GM19043 (cell line): Measurements from ENCODE around the gene EPHA8.

ENCODE experiments used
- ATAC-seq: cut with Tn5 transposase; IDR thresholded peaks from one replicate; pipeline ENCODE4 v1.9.1; 2021; ENCODE audit warnings: low read depth; ENCODE audit not compliant: unreplicated experiment

EPHA8 gene

DNA sequence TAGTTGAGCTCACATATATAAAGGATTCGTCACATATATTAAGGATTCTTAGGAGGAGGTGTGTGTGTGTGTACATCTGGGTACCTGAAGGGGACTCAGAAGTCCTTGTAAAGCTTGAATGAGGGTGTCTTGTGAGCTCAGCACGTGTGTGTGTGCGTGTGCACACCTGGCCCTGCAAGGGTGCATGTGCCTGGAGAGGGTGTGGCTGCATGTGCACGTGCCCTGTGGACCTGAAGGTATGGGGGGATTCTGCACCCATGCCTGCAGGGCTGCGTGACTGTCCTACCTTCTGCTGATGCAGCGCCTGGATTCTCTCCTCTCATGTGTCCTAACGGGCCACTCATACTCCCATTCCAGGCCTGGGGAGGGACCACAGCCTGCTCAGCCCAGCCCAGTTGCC, 24.0 kb downstream of the EPHA8 start:
- ATAC-seq: no peak

DNA sequence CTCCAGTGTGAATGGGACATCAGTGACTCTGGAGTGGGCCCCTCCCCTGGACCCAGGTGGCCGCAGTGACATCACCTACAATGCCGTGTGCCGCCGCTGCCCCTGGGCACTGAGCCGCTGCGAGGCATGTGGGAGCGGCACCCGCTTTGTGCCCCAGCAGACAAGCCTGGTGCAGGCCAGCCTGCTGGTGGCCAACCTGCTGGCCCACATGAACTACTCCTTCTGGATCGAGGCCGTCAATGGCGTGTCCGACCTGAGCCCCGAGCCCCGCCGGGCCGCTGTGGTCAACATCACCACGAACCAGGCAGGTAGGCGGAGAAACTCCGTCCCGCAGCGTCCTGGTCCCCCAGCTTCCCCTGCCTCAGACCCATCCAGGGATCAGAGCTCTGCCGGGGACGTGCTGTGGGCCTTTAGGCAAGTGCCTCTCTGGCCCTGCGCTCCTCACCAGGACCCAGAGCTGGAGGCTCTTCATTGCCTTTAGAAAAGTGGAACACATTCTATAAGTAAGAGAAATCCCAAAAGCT, 25.7 kb downstream of the EPHA8 start:
- no peak for ATAC-seq

DNA sequence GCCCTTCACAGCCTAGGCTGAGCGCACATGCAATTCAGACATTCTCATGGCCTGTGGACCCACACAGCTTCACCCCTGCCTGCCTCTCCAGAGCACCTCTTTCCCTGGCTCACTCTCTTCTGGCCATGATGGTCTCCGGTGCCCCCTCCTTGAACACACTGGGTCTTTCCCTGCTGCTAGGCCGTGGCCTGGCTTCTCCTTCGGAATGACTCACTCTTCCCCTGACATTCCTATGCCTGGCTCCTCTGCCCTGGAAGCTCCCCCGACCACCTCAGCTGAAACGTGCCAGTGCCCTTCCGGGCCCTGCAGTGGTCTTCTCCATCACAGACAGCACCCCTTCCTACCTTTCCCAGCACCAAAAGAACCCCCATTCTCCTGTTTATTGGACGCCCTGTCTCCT, 28.3 kb downstream of the EPHA8 start:
- ATAC-seq: no peak

DNA sequence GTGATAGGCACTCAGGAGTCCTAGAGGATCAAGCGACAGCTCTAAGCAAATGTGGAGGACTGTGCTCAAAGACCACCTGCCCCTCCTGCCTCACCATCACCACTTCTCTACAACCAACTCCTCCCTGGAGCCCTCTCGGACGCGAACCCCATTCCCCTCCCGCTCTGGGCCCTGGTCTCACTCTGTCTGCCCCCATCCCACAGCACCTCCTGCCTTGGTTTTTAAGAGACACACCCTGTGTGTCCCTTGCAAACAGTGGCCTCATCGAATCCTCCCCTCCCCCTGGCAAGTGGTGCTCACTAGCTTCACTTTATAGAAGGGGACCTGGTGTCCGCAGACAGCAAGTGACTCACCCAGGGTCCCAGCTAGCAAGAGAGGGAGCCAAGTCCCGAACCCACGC, 28.8 kb downstream of the EPHA8 start:
- no peak for ATAC-seq

DNA sequence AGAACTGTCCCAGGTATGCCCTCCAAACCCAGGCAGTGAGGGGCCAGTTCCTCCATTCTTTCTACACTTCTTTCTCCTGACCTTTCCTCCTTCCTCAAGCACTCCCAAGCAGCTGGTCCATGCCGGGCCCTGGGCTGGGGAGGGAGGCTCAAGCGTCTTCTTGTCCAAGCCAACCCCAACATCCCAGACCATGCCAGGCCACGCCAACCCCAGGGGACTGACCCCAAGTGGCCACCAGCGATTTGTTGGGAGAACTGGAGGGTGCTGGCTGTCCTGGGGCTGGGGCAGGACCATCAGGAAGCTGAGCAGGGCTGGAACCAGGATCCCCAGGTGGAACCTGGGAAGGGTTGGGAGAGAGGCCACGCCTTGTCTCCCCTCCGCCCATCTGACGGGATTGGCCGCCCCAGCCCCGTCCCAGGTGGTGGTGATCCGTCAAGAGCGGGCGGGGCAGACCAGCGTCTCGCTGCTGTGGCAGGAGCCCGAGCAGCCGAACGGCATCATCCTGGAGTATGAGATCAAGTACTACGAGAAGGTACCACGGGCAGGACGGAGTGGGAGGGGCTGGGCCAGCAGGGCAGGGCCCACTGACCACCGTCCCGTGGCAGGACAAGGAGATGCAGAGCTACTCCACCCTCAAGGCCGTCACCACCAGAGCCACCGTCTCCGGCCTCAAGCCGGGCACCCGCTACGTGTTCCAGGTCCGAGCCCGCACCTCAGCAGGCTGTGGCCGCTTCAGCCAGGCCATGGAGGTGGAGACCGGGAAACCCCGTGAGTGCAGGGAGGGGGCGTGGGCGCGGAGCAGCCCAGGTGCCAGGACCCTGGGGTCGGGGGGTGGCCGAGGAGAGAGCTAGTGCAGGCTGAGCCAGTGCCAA, 29.9 kb downstream of the EPHA8 start:
- ATAC-seq: no peak

DNA sequence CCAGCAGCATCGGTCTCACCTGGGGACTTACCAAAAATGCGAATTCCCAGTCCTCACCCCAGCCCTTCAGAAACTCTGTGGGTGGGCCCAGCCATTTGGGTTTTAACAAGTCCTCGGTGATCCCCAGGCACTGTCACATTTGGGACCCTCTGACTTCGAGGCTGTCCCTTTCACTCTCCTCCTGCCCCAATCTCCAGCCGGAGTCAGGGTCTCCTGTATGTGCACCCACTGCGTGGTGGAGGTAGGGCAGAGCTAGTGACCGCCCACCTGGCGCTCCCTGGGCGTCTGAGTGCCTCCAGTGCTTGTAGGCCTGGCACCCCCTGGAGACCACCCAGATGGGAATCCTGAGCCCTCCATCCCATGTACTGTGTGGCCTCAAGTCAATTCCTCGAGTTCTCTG, 31.1 kb downstream of the EPHA8 start:
- no peak for ATAC-seq

DNA sequence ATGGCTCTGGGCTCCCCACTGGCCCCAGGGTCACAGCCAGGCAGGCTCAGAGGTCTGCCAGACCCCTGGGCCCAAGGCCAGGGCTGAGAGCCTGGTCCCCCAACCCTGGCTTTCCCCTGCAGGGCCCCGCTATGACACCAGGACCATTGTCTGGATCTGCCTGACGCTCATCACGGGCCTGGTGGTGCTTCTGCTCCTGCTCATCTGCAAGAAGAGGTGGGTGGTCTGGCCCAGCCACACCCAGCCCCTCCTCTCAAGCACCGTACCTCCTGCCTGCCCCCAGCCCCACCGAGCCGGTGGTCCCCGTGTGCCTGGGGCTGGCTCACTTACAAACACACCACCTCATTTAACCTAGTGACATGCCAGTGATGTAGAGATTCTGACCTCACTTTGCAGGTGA, 31.8 kb downstream of the EPHA8 start:
- no peak for ATAC-seq

DNA sequence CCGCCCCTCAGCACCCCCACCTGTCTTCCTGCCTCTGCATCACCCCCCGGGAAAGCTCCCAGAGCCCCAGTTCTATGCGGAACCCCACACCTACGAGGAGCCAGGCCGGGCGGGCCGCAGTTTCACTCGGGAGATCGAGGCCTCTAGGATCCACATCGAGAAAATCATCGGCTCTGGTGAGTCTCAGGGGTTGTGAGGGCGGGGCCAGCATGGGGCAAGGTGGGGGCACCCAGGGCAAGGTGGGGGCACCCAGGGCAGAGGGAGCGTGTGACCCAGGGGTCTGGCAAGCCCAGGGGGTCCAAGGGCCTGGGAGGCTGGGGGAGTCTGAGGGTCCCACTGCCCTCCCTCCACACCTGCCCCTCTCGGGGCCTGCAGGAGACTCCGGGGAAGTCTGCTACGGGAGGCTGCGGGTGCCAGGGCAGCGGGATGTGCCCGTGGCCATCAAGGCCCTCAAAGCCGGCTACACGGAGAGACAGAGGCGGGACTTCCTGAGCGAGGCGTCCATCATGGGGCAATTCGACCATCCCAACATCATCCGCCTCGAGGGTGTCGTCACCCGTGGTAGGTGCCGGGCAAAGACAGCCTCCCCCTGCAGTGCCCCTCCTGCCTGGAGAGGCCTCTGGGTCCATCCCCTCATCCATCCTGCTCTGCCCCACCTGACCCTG, 34.1 kb downstream of the EPHA8 start:
- ATAC-seq: no peak

DNA sequence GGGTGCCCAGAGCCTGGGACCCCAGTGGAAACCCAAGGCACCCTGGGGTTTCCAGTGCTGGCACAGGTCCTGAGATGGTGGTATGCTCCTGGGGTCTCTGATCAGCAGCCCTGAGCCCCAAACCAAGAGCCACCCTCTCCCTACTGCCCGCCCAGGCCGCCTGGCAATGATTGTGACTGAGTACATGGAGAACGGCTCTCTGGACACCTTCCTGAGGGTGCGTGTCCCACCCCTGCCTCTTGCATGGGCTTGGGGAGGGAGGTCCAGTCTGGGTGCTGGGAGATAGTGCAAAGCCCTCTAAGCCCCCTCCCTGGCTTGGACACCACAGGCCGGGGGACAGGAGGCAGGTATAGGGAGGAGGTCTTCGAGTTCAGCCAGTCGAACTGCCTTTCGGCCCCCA, 34.7 kb downstream of the EPHA8 start:
- ATAC-seq: no peak

DNA sequence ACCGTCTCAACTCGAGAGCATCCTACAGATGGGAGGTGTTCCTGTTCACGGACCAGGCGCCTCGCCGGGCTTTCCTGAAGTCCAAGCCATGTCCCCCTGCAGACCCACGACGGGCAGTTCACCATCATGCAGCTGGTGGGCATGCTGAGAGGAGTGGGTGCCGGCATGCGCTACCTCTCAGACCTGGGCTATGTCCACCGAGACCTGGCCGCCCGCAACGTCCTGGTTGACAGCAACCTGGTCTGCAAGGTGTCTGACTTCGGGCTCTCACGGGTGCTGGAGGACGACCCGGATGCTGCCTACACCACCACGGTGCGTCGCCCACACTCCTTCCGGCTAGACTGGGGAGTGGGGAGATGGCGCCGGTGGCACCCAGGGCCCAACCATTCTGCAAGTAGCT, 35.4 kb downstream of the EPHA8 start:
- ATAC-seq: no peak

DNA sequence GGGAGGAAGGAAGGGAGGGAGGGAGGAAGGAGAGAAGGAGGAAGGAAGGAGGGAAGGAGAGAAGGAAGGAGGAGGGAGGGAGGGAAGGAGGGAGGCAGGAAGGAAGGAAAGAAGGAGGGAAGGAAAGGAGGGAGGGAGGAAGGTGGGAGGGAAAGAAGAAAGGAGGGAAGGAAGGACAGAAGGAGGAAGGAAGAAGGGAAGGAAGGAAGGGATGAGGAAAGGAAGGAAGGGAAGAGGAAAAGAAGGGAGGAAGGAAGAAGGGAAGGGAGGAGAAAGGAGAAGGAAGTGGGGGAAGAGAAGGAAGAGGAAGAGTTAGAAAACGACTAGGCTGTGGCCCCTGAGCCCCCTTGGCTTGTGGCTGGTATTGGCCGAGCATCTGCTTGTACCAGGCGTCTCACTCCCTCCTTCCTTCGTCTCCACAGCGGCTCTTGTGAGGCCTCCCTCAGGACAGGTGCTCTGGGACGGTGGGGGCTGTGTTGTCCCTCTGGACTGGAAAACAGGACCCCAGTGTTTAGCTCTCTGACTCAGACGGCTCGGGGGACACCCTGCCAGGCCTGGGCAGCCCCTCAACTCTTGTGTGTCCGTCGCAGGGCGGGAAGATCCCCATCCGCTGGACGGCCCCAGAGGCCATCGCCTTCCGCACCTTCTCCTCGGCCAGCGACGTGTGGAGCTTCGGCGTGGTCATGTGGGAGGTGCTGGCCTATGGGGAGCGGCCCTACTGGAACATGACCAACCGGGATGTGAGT, 37.0 kb downstream of the EPHA8 start:
- no peak for ATAC-seq

DNA sequence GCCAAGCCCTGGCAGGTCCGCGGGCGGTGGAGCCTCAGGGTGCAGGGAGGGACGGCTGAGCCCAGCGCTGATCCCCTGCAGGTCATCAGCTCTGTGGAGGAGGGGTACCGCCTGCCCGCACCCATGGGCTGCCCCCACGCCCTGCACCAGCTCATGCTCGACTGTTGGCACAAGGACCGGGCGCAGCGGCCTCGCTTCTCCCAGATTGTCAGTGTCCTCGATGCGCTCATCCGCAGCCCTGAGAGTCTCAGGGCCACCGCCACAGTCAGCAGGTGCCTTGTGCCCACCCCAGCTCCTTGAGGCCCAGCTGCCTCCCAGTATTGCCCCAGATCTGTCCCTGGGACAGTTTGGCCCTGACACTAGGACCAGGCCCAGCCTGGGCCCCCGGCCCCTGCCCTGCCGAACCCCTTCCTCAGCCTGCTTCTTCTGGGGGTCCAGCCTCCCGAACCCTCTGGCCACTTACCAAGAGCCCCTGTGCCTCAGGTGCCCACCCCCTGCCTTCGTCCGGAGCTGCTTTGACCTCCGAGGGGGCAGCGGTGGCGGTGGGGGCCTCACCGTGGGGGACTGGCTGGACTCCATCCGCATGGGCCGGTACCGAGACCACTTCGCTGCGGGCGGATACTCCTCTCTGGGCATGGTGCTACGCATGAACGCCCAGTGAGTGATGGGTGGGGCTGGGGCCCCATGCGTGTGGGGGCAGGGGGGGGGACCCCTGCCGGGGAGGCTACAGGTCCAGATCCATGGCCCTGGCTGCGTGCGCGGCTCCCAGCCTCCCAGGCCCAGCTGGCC, 37.7 kb downstream of the EPHA8 start:
- ATAC-seq: no peak

DNA sequence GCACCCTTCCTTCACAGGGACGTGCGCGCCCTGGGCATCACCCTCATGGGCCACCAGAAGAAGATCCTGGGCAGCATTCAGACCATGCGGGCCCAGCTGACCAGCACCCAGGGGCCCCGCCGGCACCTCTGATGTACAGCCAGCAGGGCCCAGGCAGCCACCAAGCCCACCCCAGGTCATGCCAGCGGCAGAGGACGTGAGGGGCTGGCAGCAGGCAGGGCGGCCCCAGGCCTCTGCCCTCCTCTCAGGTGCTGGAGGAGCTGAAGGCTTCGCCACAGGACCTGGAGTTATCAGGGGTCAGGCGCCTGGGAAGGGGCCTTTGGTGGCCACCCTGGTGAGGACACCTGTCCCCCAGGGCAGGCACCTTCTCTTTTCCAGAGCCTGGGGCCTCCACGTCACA, 38.3 kb downstream of the EPHA8 start:
- ATAC-seq: no peak

DNA sequence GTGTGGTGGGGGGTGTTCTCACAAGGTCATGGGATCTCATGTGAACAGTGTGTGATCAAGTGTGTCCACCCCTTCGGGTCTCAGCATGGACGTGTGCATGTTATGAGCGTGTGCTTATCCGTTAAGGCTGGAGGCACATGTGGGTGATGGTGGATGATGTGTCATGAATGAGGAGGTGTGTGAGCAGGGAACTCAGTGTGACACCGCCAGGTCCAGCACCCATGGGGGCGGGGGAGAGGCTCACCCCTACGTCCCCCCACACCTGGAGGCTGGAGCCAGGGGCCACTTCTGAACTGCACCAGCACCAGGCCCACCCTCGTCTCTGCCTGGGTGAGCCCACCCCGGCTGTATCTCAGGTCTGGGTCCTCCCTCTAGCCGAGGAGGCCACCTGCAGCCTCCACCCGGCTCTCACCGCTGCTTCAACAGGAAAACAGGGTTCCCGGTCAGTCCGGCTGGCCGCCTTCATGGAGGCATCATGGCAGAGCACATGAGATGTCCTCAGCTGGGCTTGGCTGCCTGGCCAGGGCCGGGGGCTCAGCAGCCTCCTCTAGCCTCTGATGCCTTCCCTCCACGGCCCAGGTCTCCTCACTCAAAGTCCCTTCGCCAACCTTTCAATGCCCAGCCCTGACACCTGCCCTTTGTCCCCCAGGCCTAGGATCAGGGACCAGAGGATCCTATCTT, 38.9 kb downstream of the EPHA8 start:
- no peak for ATAC-seq

DNA sequence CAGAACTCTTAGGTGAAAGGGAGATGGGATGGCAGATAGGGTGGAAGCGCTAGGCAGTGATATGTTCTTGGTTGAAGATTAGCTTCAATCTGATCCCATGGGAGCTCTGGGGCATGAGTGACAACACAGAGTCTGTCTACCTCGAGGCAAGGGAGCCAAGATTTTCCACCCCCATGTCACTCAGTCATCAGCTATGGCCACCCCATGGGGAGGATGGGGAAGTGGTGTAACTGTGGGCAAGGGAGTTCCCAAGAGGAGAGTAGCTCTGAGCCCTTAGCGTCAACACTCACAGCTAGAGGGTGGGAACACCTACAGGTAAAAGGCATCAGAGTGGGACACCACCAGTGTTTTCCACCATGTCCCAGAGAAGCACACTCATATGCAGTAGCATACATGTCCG, 42.9 kb downstream of the EPHA8 start:
- ATAC-seq: no peak

DNA sequence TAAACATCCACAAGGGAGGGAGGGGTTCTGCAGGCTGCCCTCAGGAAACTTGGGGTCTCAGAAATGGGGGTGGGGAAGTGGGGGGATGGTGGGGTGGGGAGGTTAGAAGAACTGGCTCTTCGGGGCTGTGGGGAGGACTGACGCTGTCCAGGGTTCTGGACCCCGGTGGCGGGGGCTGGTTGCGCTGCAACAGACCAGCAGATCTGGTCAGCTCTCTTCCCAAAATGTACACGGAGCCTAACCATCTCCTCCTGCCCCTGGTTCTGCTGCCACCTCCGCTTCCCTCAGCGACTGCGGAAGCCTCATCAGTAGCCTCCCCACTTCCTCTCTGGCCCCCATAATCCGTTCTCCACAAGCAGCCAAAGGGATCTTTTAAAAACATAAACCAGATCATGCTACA, 43.9 kb downstream of the EPHA8 start:
- ATAC-seq: no peak

DNA sequence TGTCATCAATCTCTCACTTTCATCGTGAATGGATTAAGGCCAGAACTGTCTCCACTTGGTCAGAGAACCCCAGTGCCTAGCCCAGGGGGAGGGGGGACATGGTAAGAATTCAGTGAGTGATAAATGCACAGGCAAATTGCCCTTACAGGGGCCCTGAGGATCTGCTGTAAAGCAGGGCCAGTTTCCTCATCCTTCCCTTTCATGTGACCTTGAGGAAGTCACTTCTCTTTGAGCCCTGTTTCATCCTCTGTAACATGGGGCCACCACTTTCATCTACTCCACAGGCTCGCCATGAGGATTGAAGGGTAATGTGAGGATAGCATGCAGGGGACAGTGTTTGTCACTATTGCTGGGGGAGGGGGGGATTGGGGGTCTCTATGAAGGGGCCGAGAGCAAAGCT, 45.1 kb downstream of the EPHA8 start:
- ATAC-seq: no peak

DNA sequence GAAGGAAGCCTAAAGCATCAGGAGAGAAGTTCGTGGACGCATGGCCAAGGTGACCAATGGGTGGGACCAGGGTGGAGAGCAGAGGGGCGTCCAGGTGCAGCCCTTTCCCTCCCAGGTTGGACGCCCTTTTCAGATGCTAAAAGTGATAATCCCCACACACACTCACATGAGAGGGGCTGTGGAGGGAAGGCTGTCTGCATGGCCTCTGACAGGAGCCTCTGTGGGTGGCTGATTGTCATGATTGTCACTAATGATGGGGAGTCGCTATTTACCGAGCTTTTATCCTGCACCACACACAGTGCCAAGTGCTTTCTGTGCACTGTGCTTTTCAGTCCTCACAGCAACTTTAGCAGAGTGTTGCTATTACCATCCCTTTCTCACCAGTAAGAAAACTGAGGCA, 46.0 kb downstream of the EPHA8 start:
- no peak for ATAC-seq

DNA sequence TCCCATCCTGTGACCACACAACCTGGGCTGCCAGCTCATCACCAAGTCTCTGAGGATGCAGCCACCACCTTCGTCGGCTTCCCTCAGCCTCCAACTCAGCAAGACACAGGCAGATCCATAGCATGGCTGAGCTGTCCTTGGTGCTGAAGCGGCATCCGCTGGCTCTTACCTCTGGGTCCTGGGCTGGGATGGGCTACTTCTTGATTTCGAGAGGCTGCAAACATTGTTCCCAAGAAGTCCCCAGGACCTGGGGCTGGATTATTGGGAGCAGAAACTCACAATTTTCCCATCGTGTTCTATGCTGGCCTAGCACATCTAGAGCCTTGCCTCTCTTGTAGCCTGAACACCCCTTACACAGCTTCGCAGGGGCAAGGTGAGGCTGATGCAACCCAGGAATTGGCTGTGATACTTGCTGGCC, 48.2 kb downstream of the EPHA8 start:
- ATAC-seq: no peak
